HS-5 (cell line): Measurements from ENCODE around the gene TSHR.
A peak's percentile ranks its signal among the peaks of the same experiment; 100 is the strongest.

Experiments
- DNase-seq: peaks from one replicate; pipeline ENCODE4 v3.0.0-alpha.2; 2012; ENCODE audit warnings: low read depth

The TSHR gene

GRCh38 chr14:81137316-81137715 is 181.9 kb downstream of the TSHR start:
- peak; percentile 70 for DNase-seq

- no peak for DNase-seq
These were observed 183.0 kb downstream of the TSHR start for GRCh38 chr14:81138429-81138828.

GRCh38 chr14:81141426-81141825 is 186.0 kb downstream of the TSHR start:
- DNase-seq = no peak

GRCh38 chr14:81143793-81144192 is 188.4 kb downstream of the TSHR start:
- DNase-seq = no peak

GRCh38 chr14:81144824-81145603 is 189.6 kb downstream of the TSHR start:
- DNase-seq = no peak

GRCh38 chr14:81147140-81147897 is 191.9 kb downstream of the TSHR start:
- DNase-seq = no peak

- no peak for DNase-seq
These were observed 193.2 kb downstream of the TSHR start for GRCh38 chr14:81148635-81149034.

GRCh38 chr14:81153187-81153586 is 197.8 kb downstream of the TSHR start:
- DNase-seq = no peak

- no peak for DNase-seq
These were observed 202.0 kb downstream of the TSHR start for GRCh38 chr14:81157431-81157830.

- DNase-seq = no peak
These were observed 205.7 kb downstream of the TSHR start for GRCh38 chr14:81161088-81161487.

GRCh38 chr14:81161749-81162148 is 206.3 kb downstream of the TSHR start:
- DNase-seq = no peak

GRCh38 chr14:81162941-81163340 is 207.5 kb downstream of the TSHR start:
- DNase-seq = peak; percentile 38

- peak; percentile 33 for DNase-seq
These were observed 208.8 kb downstream of the TSHR start for GRCh38 chr14:81164167-81164774.

- no peak for DNase-seq
These were observed 209.8 kb downstream of the TSHR start for GRCh38 chr14:81165188-81165587.

GRCh38 chr14:81166121-81166520 is 210.7 kb downstream of the TSHR start:
- no peak for DNase-seq

GRCh38 chr14:81169267-81169666 is 213.8 kb downstream of the TSHR start:
- DNase-seq = no peak

- DNase-seq = no peak
These were observed 214.3 kb downstream of the TSHR start for GRCh38 chr14:81169711-81170103.

- peak; percentile 68 for DNase-seq
These were observed 214.8 kb downstream of the TSHR start for GRCh38 chr14:81170104-81170828.

GRCh38 chr14:81170829-81171195 is 215.4 kb downstream of the TSHR start:
- no peak for DNase-seq

GRCh38 chr14:81172353-81172752 is 216.9 kb downstream of the TSHR start:
- no peak for DNase-seq

- no peak for DNase-seq
These were observed 217.5 kb downstream of the TSHR start for GRCh38 chr14:81172881-81173280.

- no peak for DNase-seq
These were observed 220.8 kb downstream of the TSHR start for GRCh38 chr14:81176241-81176640.
